Mucosa of stomach (tissue), 1 donor: ENCODE measurements around the gene NOX3.

ENCODE experiments used
- H3K27me3 ChIP-seq: one replicate; pipeline ENCODE4 v1.7.0; 2013; ENCODE audit warnings: mild to moderate bottlenecking, low read length; ENCODE audit not compliant: control insufficient read depth, insufficient read depth
- H3K36me3 ChIP-seq: one replicate; pipeline ENCODE4 v1.7.0; 2013; ENCODE audit warnings: low read length; ENCODE audit not compliant: control insufficient read depth, insufficient read depth
- H3K4me1 ChIP-seq: one replicate; pipeline ENCODE4 v1.7.0; 2013; ENCODE audit warnings: mild to moderate bottlenecking, low read length; ENCODE audit not compliant: control insufficient read depth, insufficient read depth
- H3K4me3 ChIP-seq: one replicate; pipeline ENCODE4 v1.7.0; 2013; ENCODE audit warnings: low read length
- H3K9ac ChIP-seq: one replicate; pipeline ENCODE4 v1.7.0; 2013; ENCODE audit warnings: mild to moderate bottlenecking, low read length, moderate library complexity
- H3K9me3 ChIP-seq: one replicate; pipeline ENCODE4 v1.7.0; 2013; ENCODE audit warnings: mild to moderate bottlenecking, low read length, moderate library complexity; ENCODE audit not compliant: control insufficient read depth
- donor health status: Pancreatic carcinoma.

The NOX3 gene

GRCh38 chr6:155347800-155348199 lies 107.8 kb downstream of the NOX3 start:
- no peaks in the 10 kb centered on the region for H3K4me1 ChIP-seq
- H3K9ac ChIP-seq: no peak overlapping the region
- no peak overlapping the region for H3K4me3 ChIP-seq
- H3K27me3 ChIP-seq: peaks cover 4% of the 10 kb centered on the region
- no peaks in the 10 kb centered on the region for H3K9me3 ChIP-seq
- H3K36me3 ChIP-seq: no peaks in the 10 kb centered on the region

GRCh38 chr6:155346957-155347356 lies 108.7 kb downstream of the NOX3 start:
- Histone ChIP-seq H3K4me1 (no peaks in the 10 kb centered on the region), H3K36me3 (no peaks in the 10 kb centered on the region), H3K27me3 (peaks cover 4% of the 10 kb centered on the region), H3K9ac (no peak overlapping the region), H3K9me3 (no peaks in the 10 kb centered on the region), H3K4me3 (no peak overlapping the region)
